ENCODE results near the gene CIAO3.

Gene CIAO3

DNA sequence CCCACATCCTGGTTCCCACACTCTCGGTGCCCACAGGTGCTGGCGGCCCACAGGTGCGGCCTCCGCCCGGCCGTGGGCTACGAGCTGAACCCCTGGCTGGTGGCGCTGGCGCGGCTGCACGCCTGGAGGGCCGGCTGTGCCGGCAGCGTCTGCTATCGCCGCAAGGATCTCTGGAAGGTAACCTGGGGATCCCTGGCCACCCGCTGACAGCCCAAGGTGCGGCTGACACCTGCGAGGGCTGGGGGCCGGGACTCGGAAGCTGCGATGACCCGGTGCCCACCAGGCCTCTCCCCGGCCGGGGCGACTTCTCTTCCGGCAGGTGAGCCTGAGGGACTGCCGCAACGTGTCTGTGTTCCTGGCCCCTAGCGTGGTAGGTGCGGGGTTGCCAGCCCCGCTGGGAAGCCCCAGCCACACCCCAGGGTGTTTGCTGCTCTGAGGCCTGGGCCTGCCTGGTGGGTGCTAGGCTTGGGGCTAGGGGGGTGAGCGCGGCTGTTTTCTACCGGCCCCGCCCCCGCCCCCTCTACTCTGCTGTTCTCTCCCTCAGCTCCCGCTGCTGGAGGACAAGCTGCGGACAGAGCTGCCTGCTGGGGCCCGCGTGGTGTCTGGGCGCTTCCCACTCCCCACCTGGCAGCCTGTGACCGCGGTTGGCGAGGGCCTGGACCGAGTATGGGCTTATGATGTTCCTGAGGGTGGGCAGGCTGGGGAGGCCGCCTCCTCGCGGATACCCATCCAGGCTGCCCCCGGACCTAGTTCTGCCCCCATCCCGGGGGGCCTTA is 18.8 kb downstream of the CIAO3 start (continued):
- no peak for TF ChIP-seq ZNF18 (tag by site-specific recombination; IDR thresholded peaks at IDR 0.05)
- no peak for TF ChIP-seq MZF1 (tag by site-specific recombination; IDR thresholded peaks at IDR 0.05; ENCODE audit: borderline replicate concordance)
- no peak for TF ChIP-seq SALL2 (tag by site-specific recombination; IDR thresholded peaks at IDR 0.05; ENCODE audit: borderline replicate concordance)
- TF ChIP-seq ZNF19 (tag by site-specific recombination; IDR thresholded peaks at IDR 0.05; ENCODE audit: low read depth): no peak
- no peak for TF ChIP-seq ZNF701 (tag by site-specific recombination; IDR thresholded peaks at IDR 0.05)
- TF ChIP-seq ZFP41 (tag by site-specific recombination; IDR thresholded peaks at IDR 0.05; ENCODE audit: borderline replicate concordance): no peak
- no peak for TF ChIP-seq KLF17 (tag by site-specific recombination; IDR thresholded peaks at IDR 0.05)
- no peak for TF ChIP-seq ZNF169 (tag by site-specific recombination; IDR thresholded peaks at IDR 0.05)
- no peak for TF ChIP-seq ZFP37 (tag by site-specific recombination; IDR thresholded peaks at IDR 0.05)
- no peak for TF ChIP-seq ZXDB (tag by site-specific recombination; IDR thresholded peaks at IDR 0.05)
- 0 out of 2 replicates have a peak, but pooled peaks have one; percentile 28 for TF ChIP-seq BCL11B (tag by site-specific recombination; IDR thresholded peaks at IDR 0.05; ENCODE audit: low read depth)
- TF ChIP-seq ZNF623 (tag by site-specific recombination; IDR thresholded peaks at IDR 0.05): no peak
- no peak for TF ChIP-seq TCF7L2 (IDR thresholded peaks at IDR 0.05; ENCODE audit: borderline replicate concordance, low read depth, low read length)
- no peak for TF ChIP-seq ZBTB10 (tag by site-specific recombination; IDR thresholded peaks at IDR 0.05)
- TF ChIP-seq ZBTB49 (tag by site-specific recombination; IDR thresholded peaks at IDR 0.05; ENCODE audit: low read depth): no peak
- no peak for TF ChIP-seq ZBTB21 (tag by site-specific recombination; IDR thresholded peaks at IDR 0.05)
- TF ChIP-seq ZNF624 (tag by site-specific recombination; IDR thresholded peaks at IDR 0.05): no peak
- TF ChIP-seq ZBTB17 (tag by site-specific recombination; IDR thresholded peaks at IDR 0.05): no peak
- TF ChIP-seq ZNF398 (tag by site-specific recombination; IDR thresholded peaks at IDR 0.05): no peak
- TF ChIP-seq ZNF658 (tag by site-specific recombination; IDR thresholded peaks at IDR 0.05): no peak
- peak; percentile 81 for TF ChIP-seq ZIC2 (tag by site-specific recombination; IDR thresholded peaks at IDR 0.05)
- TF ChIP-seq TRIM28 (IDR thresholded peaks at IDR 0.05; ENCODE audit: borderline replicate concordance, low read length): no peak
- no peak for TF ChIP-seq ZNF114 (tag by site-specific recombination; IDR thresholded peaks at IDR 0.05)
- no peak for TF ChIP-seq ZNF791 (tag by site-specific recombination; IDR thresholded peaks at IDR 0.05)
- TF ChIP-seq ZNF645 (tag by site-specific recombination; IDR thresholded peaks at IDR 0.05): no peak
- TF ChIP-seq ZNF248 (tag by site-specific recombination; IDR thresholded peaks at IDR 0.05): no peak
- TF ChIP-seq FEZF1 (tag by site-specific recombination; IDR thresholded peaks at IDR 0.05): no peak
- no peak for TF ChIP-seq ZNF133 (tag by site-specific recombination; IDR thresholded peaks at IDR 0.05)
- no peak for TF ChIP-seq ZNF311 (tag by site-specific recombination; IDR thresholded peaks at IDR 0.05; ENCODE audit: borderline replicate concordance)
- TF ChIP-seq KLF8 (tag by site-specific recombination; IDR thresholded peaks at IDR 0.05): peak; percentile 35; the same call in 1 of the 2 replicates
